ENCODE data around the gene IL1RL1. TPM values are rescaled to one million over a fixed set of nuclear protein-coding genes. Genes with fewer than 3 reads are reported as not detected.

The IL1RL1 gene
- total RNA-seq, 1 donor from 2014 or later = not detected

GRCh38 chr2:102268510-102269199, 42.7 kb upstream of the IL1RL1 start:
- TF ChIP-seq CTCF (IDR thresholded peaks at IDR 0.05) = no peak
- no peaks in the 10 kb centered on the region for H3K4me1 Mint-ChIP-seq (ENCODE audit: unreplicated experiment)
- no peaks in the 10 kb centered on the region for H3K36me3 Mint-ChIP-seq (ENCODE audit: unreplicated experiment)
- no peak overlapping the region for H3K27ac Mint-ChIP-seq (ENCODE audit: unreplicated experiment)
- no peaks in the 10 kb centered on the region for H3K9me3 Mint-ChIP-seq (ENCODE audit: unreplicated experiment)
- no peak for DNase-seq (ENCODE audit: extremely low spot score, unreplicated experiment)
- H3K4me3 Mint-ChIP-seq (ENCODE audit: unreplicated experiment) = no peak overlapping the region
- peaks cover 35% of the 10 kb centered on the region for H3K27me3 Mint-ChIP-seq (ENCODE audit: unreplicated experiment)

- no peak overlapping the region for H3K27ac Mint-ChIP-seq (ENCODE audit: unreplicated experiment)
- H3K4me1 Mint-ChIP-seq (ENCODE audit: unreplicated experiment) = no peaks in the 10 kb centered on the region
- H3K27me3 Mint-ChIP-seq (ENCODE audit: unreplicated experiment) = peaks cover 32% of the 10 kb centered on the region
- no peak for DNase-seq (ENCODE audit: extremely low spot score, unreplicated experiment)
- H3K9me3 Mint-ChIP-seq (ENCODE audit: unreplicated experiment) = no peaks in the 10 kb centered on the region
- no peak for TF ChIP-seq CTCF (IDR thresholded peaks at IDR 0.05)
- no peak overlapping the region for H3K4me3 Mint-ChIP-seq (ENCODE audit: unreplicated experiment)
- no peaks in the 10 kb centered on the region for H3K36me3 Mint-ChIP-seq (ENCODE audit: unreplicated experiment)
Observed at GRCh38 chr2:102269200-102269524, 42.2 kb upstream of the IL1RL1 start.

- H3K36me3 Mint-ChIP-seq (ENCODE audit: unreplicated experiment) = no peaks in the 10 kb centered on the region
- no peaks in the 10 kb centered on the region for H3K9me3 Mint-ChIP-seq (ENCODE audit: unreplicated experiment)
- no peak overlapping the region for H3K27ac Mint-ChIP-seq (ENCODE audit: unreplicated experiment)
Observed at GRCh38 chr2:102271844-102272243, 39.5 kb upstream of the IL1RL1 start.

GRCh38 chr2:102273619-102274211, 37.6 kb upstream of the IL1RL1 start:
- peaks cover 51% of the 10 kb centered on the region for H3K27me3 Mint-ChIP-seq (ENCODE audit: unreplicated experiment)
- no peak overlapping the region for H3K27ac Mint-ChIP-seq (ENCODE audit: unreplicated experiment)
- no peak for TF ChIP-seq CTCF (IDR thresholded peaks at IDR 0.05)
- no peaks in the 10 kb centered on the region for H3K9me3 Mint-ChIP-seq (ENCODE audit: unreplicated experiment)
- H3K4me1 Mint-ChIP-seq (ENCODE audit: unreplicated experiment) = no peaks in the 10 kb centered on the region
- H3K36me3 Mint-ChIP-seq (ENCODE audit: unreplicated experiment) = no peaks in the 10 kb centered on the region
- H3K4me3 Mint-ChIP-seq (ENCODE audit: unreplicated experiment) = no peak overlapping the region
- DNase-seq (ENCODE audit: extremely low spot score, unreplicated experiment) = no peak

More at GRCh38 chr2:102271844-102272243, 39.5 kb upstream of the IL1RL1 start:
- no peak for DNase-seq (ENCODE audit: extremely low spot score, unreplicated experiment)
- Mint-ChIP-seq H3K27me3 (ENCODE audit: unreplicated experiment) (peaks cover 41% of the 10 kb centered on the region), H3K4me1 (ENCODE audit: unreplicated experiment) (no peaks in the 10 kb centered on the region), H3K4me3 (ENCODE audit: unreplicated experiment) (no peak overlapping the region)
- TF ChIP-seq CTCF (IDR thresholded peaks at IDR 0.05) = no peak

- TF ChIP-seq CTCF (IDR thresholded peaks at IDR 0.05) = no peak
- Mint-ChIP-seq H3K4me1 (ENCODE audit: unreplicated experiment) (no peaks in the 10 kb centered on the region), H3K27me3 (ENCODE audit: unreplicated experiment) (peaks cover 44% of the 10 kb centered on the region), H3K9me3 (ENCODE audit: unreplicated experiment) (no peaks in the 10 kb centered on the region), H3K27ac (ENCODE audit: unreplicated experiment) (no peak overlapping the region), H3K36me3 (ENCODE audit: unreplicated experiment) (no peaks in the 10 kb centered on the region), H3K4me3 (ENCODE audit: unreplicated experiment) (no peak overlapping the region)
- no peak for DNase-seq (ENCODE audit: extremely low spot score, unreplicated experiment)
Observed at GRCh38 chr2:102276549-102277201, 34.7 kb upstream of the IL1RL1 start.

Data from osteocyte (in vitro differentiated cells).